SIG-M5 treated with dmso at 0.1 percent for 504 hours (cell line): ENCODE results near the gene SIL1.

Experiments
- DNase-seq: peaks from one replicate; lab custom pipeline; 2025; ENCODE audit not compliant: unreplicated experiment; lab: John Stamatoyannopoulos, UW

SIL1 gene

GRCh38 chr5:138948471-138949222 is 249.5 kb downstream of the SIL1 start:
- no peak for DNase-seq

- no peak for DNase-seq
Measured at GRCh38 chr5:138947780-138948179, 250.4 kb downstream of the SIL1 start.

- DNase-seq = no peak
Measured at GRCh38 chr5:138946831-138947560, 251.2 kb downstream of the SIL1 start.

- DNase-seq = no peak
Measured at GRCh38 chr5:138946241-138946623, 251.9 kb downstream of the SIL1 start.

- DNase-seq = no peak
Measured at GRCh38 chr5:138945421-138946240, 252.5 kb downstream of the SIL1 start.

GRCh38 chr5:138944527-138945322 is 253.4 kb downstream of the SIL1 start:
- no peak for DNase-seq

GRCh38 chr5:138943599-138944173 is 254.5 kb downstream of the SIL1 start:
- DNase-seq = no peak

- no peak for DNase-seq
Measured at GRCh38 chr5:138942861-138943260, 255.3 kb downstream of the SIL1 start.

- no peak for DNase-seq
Measured at GRCh38 chr5:138942066-138942465, 256.1 kb downstream of the SIL1 start.

GRCh38 chr5:138938526-138938925 is 259.6 kb downstream of the SIL1 start:
- no peak for DNase-seq

- no peak for DNase-seq
Measured at GRCh38 chr5:138937392-138938387, 260.5 kb downstream of the SIL1 start.

- DNase-seq = no peak
Measured at GRCh38 chr5:138936968-138937345, 261.2 kb downstream of the SIL1 start.

- no peak for DNase-seq
Measured at GRCh38 chr5:138936225-138936967, 261.8 kb downstream of the SIL1 start.

GRCh38 chr5:138935466-138935865 is 262.7 kb downstream of the SIL1 start:
- DNase-seq = no peak

GRCh38 chr5:138934971-138935370 is 263.2 kb downstream of the SIL1 start:
- no peak for DNase-seq

GRCh38 chr5:138933522-138934290 is 264.5 kb downstream of the SIL1 start:
- DNase-seq = no peak

- no peak for DNase-seq
Measured at GRCh38 chr5:138932171-138932810, 265.9 kb downstream of the SIL1 start.
